ENCODE results near the gene PRRC2A. TPM values are rescaled to one million over a fixed set of nuclear protein-coding genes. Genes with fewer than 3 reads are reported as not detected.

The PRRC2A gene
- total and polyA plus RNA-seq, 2 donors: 35.3 to 148 TPM

DNA sequence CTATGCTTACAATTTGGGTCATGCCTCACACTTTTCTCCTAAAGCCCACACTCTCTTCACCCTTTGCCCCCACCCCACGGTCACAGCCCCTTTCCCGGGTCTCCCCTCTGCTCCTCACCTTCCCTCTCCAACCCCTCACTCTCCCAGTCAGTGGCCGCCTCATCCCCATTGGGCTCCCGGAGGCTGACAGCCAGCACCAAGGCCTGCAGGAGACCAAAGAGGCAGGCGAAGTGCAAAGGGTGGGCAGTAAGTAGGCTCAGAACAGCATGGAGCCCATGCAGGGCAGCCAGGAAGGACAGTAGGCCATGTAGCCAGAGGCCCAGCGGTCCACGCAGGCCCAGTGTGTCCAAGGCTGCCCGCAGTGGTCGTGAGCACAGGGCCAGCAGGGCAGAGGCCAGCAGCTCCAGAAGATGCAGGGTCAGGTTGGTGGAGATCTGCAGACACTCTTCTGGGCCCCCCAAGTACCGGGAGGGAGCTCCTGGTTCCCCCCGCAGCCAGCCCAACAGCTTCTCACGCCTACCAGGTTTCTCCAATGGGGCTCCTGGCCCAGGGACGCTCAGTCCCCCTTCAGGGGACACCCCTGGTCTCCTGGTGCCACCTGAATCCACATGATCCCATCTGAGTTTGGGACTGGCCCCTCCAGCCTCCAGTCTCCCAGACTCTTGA lies 38.6 kb downstream of the PRRC2A start:
- Histone ChIP-seq H3K4me3 (ENCODE audit: low read length in 2 of 2) (peak overlapping the region; percentile 84 to 90), H3K36me3 (ENCODE audit: control insufficient read depth in 2 of 2, insufficient read depth in 2 of 2, low read length in 1 of 2) (peaks cover 18 to 54% of the 10 kb centered on the region in 2 donors), H3K27me3 (ENCODE audit: control insufficient read depth in 2 of 2, insufficient read depth in 1 of 2, low read length in 1 of 2) (no peaks in the 10 kb centered on the region), H3K4me1 (ENCODE audit: control insufficient read depth in 2 of 2, insufficient read depth in 2 of 2, low read length in 2 of 2) (peaks cover 38 to 62% of the 10 kb centered on the region in 2 donors), H3K27ac (ENCODE audit: low read depth in 1 of 2, low read length in 1 of 2) (no peak overlapping the region), H3K9me3 (ENCODE audit: control insufficient read depth in 2 of 2, insufficient read depth in 1 of 2, low read length in 1 of 2) (no peaks in the 10 kb centered on the region)
- WGBS: 97% methylated on average over 13 of the region's 13 CpGs
- DNase-seq (ENCODE audit: low read depth in 6 of 9, low spot score in 9 of 9): no peak

DNA sequence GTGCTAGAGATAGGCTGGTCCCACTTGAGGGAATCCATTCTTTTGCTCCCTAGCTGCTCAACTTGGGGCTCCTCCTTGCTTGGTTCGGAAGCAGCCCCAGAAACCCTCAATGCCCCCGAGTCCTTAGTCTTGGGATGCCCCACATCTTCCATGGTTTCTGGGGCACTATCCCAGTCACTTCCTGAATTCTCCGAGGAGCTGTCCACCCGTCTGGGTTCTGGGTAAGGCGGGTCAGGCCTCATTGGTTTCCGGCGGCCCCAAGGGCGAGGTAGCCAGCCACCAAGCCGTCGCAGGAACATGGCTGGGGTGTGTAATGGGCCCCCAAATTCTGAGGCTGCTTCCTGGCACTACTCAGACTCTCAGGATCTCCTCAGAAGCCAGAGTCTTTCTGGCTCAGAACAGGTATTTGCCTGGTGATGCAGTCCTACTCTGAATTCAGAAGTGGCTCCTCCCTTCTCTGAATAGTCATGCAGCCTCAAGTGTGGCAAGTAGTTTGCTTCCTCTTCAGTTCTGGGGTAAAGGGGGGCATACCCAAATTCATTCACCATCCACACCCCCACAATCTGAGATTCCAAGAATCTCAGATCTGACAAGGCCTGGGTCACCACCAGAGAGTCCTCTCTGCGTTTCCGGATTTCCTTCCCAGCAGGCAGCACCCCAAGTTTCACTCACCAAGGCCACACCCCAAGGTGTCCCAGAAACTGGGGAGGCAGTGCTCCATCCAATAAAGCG lies 39.3 kb downstream of the PRRC2A start:
- 50% methylated on average over 13 of the region's 13 CpGs for WGBS

DNA sequence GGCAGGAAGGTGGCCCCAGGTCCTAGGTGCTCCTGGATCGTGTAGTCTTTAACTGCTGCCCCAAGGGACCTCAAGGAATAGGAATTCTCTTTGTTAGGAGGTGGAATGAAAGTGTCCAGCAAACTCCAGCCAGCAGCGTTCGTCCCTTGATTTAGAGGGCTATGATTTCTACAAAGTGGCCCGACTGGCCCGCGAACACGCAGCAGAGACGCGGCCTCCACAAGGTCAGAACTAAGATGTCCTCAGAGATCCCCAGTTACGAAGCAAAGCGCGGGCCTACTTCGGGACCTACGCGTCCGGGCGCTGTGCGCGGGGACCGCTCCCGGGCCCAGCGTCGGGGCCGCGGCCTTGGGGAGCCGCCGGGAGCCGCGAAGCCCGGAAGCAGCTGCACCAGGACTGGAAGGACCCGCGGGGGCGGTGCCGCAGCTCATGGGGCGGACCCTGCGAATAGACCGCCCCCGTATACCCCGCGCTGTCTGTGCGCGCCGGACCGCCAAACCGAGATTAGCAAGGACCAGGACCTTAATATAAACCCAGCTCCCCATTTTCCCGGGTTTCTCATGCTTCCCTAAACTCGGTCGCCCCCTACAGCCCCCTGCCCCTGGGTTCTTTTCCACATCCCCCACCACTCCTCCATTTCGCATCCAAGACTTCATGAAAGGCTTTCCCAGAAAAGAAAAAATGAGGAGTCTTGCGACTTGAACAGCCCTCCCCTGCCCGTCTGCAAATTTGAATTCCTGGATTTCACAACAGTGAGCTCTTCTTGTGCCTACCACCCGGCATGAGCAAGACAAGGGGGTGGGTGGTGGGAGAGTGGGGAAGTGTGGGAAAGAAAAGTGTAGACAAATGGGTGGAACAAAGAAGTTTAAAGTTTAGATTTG lies 40.1 kb downstream of the PRRC2A start, which contains the start of gene C6orf47:
TSS of gene C6orf47 (minus strand) at position 398 of the 881 bp plus-strand sequence. CDS start 831 bp downstream, outside the sequence.
- H3K9me3 ChIP-seq (ENCODE audit: control insufficient read depth in 2 of 2, insufficient read depth in 1 of 2, low read length in 1 of 2): no peaks in the 10 kb centered on the region
- peak within 1 kb of the TSS; percentile 79 to 88 for H3K27ac ChIP-seq (ENCODE audit: low read depth in 1 of 2, low read length in 1 of 2)
- peak within 1 kb of the TSS; percentile 84 to 90 for H3K4me3 ChIP-seq (ENCODE audit: low read length in 2 of 2)
- WGBS: 1% methylated on average over 52 of the region's 52 CpGs
- peak in 6 of 9 donors; percentile 58 to 88 (median 74) for DNase-seq (ENCODE audit: low read depth in 6 of 9, low spot score in 9 of 9)
- H3K36me3 ChIP-seq (ENCODE audit: control insufficient read depth in 2 of 2, insufficient read depth in 2 of 2, low read length in 1 of 2): peaks cover 18 to 48% of the 10 kb centered on the region in 2 donors
- no peaks in the 10 kb centered on the region for H3K27me3 ChIP-seq (ENCODE audit: control insufficient read depth in 2 of 2, insufficient read depth in 1 of 2, low read length in 1 of 2)
- peaks cover 41 to 65% of the 10 kb centered on the region in 2 donors for H3K4me1 ChIP-seq (ENCODE audit: control insufficient read depth in 2 of 2, insufficient read depth in 2 of 2, low read length in 2 of 2)

More for the DNA sequence above, 39.3 kb downstream of the PRRC2A start:
- H3K9me3 ChIP-seq (ENCODE audit: control insufficient read depth in 2 of 2, insufficient read depth in 1 of 2, low read length in 1 of 2): no peaks in the 10 kb centered on the region
- peaks cover 41 to 65% of the 10 kb centered on the region in 2 donors for H3K4me1 ChIP-seq (ENCODE audit: control insufficient read depth in 2 of 2, insufficient read depth in 2 of 2, low read length in 2 of 2)
- H3K4me3 ChIP-seq (ENCODE audit: low read length in 2 of 2): peak overlapping the region; percentile 84 to 90
- peaks cover 18 to 54% of the 10 kb centered on the region in 2 donors for H3K36me3 ChIP-seq (ENCODE audit: control insufficient read depth in 2 of 2, insufficient read depth in 2 of 2, low read length in 1 of 2)
- peak overlapping the region; percentile 79 to 88 for H3K27ac ChIP-seq (ENCODE audit: low read depth in 1 of 2, low read length in 1 of 2)
- H3K27me3 ChIP-seq (ENCODE audit: control insufficient read depth in 2 of 2, insufficient read depth in 1 of 2, low read length in 1 of 2): no peaks in the 10 kb centered on the region
- DNase-seq (ENCODE audit: low read depth in 6 of 9, low spot score in 9 of 9): peak in 1 of 9 donors; percentile 60

DNA sequence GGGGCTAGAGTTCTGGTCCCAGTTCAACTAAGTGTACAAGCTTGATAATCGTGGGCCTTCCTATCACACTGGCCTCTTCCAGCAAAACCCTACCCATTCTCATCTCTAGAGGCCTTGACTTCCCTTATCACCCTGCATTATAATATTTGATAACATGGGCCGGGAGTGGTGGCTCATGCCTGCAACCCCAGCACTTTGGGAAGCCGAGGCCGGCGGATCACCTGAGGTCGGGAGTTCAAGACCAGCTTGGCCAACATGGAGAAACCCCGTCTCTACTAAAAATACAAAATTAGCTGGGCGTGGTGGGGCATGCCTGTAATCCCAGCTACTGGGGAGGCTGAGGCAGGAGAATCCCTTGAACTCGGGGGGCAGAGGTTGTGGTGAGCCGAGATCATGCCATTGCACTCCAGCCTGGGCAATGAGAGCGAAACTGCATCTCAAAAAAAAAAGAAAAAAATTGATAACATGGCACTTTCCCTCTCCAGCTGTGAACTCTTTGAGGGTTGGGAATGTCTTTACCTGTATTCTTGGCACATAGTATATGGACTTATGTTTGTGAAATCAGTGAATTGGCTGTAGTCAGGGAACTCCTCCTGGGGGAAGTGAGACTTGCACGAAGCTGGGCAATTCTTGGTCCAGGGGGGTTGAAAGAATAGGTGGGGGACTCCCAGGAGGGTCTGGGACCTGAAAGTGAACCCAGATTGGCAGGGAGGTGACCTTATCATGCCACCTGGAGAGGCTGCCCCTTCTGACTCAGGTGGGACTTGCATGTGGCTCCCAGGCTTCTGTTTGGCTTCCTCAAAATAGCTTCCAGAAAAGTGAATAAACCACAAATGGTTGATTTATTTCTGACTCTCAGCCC lies 41.0 kb downstream of the PRRC2A start:
- H3K4me3 ChIP-seq (ENCODE audit: low read length in 2 of 2): peak overlapping the region; percentile 84 to 90
- WGBS: 95% methylated on average over 12 of the region's 12 CpGs
- H3K27me3 ChIP-seq (ENCODE audit: control insufficient read depth in 2 of 2, insufficient read depth in 1 of 2, low read length in 1 of 2): no peaks in the 10 kb centered on the region
- H3K27ac ChIP-seq (ENCODE audit: low read depth in 1 of 2, low read length in 1 of 2): peak overlapping the region in 1 of 2 donors; percentile 73
- H3K36me3 ChIP-seq (ENCODE audit: control insufficient read depth in 2 of 2, insufficient read depth in 2 of 2, low read length in 1 of 2): peaks cover 18 to 44% of the 10 kb centered on the region in 2 donors
- no peaks in the 10 kb centered on the region for H3K9me3 ChIP-seq (ENCODE audit: control insufficient read depth in 2 of 2, insufficient read depth in 1 of 2, low read length in 1 of 2)
- H3K4me1 ChIP-seq (ENCODE audit: control insufficient read depth in 2 of 2, insufficient read depth in 2 of 2, low read length in 2 of 2): peaks cover 41 to 68% of the 10 kb centered on the region in 2 donors
- DNase-seq (ENCODE audit: low read depth in 6 of 9, low spot score in 9 of 9): no peak

DNA sequence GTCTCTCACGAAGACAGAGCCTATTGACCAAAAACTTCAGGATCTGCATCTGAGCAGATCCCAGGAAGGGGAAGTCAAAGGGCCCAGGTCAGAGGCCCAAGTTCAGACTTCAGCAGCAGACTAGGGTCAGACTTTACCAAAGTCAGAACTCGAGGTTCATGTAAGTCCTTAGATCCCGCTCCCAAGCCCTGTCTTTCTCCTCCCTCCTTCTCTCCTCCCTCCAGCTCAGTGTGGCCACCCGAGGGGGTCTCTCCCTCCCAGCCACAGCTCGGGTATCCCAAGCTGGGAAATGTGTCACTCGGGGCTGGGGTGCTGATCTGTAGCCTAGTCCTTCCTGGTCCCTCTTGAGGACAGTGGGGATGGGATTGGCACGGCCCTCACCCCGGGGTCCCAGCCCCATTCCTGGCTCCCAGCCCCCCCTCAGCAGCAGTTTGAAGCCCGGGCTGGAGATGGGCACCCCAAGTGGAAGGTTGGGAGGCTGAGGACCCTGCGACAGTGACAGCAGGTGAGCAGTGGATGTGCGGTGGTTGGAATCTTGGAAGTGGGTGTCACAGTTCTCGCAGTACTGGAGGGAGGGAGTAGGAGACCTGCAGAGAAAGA lies 41.7 kb downstream of the PRRC2A start:
- H3K4me1 ChIP-seq (ENCODE audit: control insufficient read depth in 2 of 2, insufficient read depth in 2 of 2, low read length in 2 of 2): peaks cover 45 to 75% of the 10 kb centered on the region in 2 donors
- H3K27ac ChIP-seq (ENCODE audit: low read depth in 1 of 2, low read length in 1 of 2): no peak overlapping the region
- H3K9me3 ChIP-seq (ENCODE audit: control insufficient read depth in 2 of 2, insufficient read depth in 1 of 2, low read length in 1 of 2): no peaks in the 10 kb centered on the region
- no peak for DNase-seq (ENCODE audit: low read depth in 6 of 9, low spot score in 9 of 9)
- peak overlapping the region in 1 of 2 donors; percentile 97 for H3K4me3 ChIP-seq (ENCODE audit: low read length in 2 of 2)
- peaks cover 18 to 49% of the 10 kb centered on the region in 2 donors for H3K36me3 ChIP-seq (ENCODE audit: control insufficient read depth in 2 of 2, insufficient read depth in 2 of 2, low read length in 1 of 2)
- H3K27me3 ChIP-seq (ENCODE audit: control insufficient read depth in 2 of 2, insufficient read depth in 1 of 2, low read length in 1 of 2): no peaks in the 10 kb centered on the region
- WGBS: 96% methylated on average over 12 of the region's 12 CpGs

DNA sequence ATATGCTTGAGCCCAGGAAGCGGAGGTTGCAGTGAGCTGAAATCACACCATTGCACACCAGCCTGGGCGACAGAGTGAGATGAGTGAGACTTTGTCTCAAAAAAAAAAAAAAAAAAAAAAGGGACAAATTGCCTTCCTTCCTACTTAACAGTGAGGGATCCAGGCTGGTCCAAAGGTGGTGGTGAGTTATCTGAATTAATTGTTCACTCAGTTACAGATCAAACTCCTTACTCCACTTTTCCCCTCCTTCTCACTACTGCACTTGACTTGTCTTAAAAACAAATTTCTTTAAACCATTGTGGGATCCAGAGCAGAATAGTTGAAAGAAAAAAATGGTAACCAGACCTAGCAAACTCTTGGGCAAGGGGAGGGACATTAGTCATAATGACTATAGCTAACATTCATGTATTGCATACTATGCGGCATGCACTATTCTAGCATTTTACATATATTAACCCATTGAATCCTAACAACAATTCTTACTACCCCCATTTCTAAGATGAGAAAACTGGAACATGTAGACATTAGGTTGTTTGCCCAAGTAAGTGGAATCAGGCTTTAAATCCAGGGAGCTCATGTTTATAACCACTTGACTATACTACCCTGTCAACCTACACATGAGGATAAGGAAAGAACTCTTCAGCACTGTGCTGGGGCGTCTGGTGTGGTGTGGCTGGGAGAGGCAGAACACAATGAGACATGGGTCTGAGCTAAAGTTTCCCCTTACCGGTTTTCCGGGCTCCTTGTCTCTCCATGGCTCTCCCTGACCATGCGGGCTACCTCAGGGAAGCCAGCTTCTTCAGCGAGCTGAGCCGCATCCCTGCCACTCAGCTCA lies 42.8 kb downstream of the PRRC2A start:
- Histone ChIP-seq H3K27me3 (ENCODE audit: control insufficient read depth in 2 of 2, insufficient read depth in 1 of 2, low read length in 1 of 2) (no peaks in the 10 kb centered on the region), H3K27ac (ENCODE audit: low read depth in 1 of 2, low read length in 1 of 2) (peak overlapping the region; percentile 97 to 99), H3K4me3 (ENCODE audit: low read length in 2 of 2) (peak overlapping the region; percentile 91 to 97), H3K4me1 (ENCODE audit: control insufficient read depth in 2 of 2, insufficient read depth in 2 of 2, low read length in 2 of 2) (peaks cover 48 to 72% of the 10 kb centered on the region in 2 donors), H3K36me3 (ENCODE audit: control insufficient read depth in 2 of 2, insufficient read depth in 2 of 2, low read length in 1 of 2) (peaks cover 17 to 52% of the 10 kb centered on the region in 2 donors), H3K9me3 (ENCODE audit: control insufficient read depth in 2 of 2, insufficient read depth in 1 of 2, low read length in 1 of 2) (no peaks in the 10 kb centered on the region)
- no peak for DNase-seq (ENCODE audit: low read depth in 6 of 9, low spot score in 9 of 9)
- WGBS: 83% methylated on average over 9 of the region's 9 CpGs

DNA sequence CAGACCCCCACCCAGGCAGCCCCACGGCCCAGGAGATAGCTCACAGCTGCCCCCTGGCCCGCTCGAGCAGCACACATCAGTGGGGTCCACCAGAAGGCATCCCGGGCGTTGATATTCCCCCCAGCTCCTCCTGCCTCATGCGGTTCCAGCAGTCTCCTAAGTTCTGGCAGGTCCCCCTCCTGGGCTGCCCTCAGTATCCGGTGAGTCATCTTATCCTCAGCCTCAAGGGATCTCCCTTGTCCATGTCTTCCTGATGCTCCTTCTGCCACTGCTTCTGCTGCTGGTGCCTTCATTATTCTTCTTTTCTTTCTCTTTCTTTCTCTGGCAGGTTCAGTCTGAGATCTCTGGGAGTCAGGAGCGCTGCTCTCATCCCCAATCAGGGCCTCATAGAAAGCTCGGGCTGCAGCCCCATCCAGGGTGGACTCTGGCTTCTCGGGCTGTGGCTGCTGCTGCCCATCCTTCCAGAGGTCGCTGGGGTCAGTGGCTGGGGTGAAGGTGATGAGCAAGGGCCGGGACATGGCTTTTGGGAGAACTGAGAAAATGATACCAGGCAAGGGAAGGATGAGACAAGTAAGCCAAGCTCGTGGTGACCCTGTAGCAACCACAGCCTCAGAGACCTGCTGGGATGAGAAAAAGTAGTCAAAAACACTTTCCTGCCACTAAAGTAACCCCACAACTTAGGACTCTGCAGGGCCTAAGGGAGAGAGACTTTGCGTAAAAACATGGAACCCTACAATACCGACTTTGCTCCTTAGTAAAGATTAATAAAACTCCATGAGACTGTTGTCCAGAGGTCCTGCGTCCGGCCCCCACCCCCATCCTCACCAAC lies 43.7 kb downstream of the PRRC2A start:
- DNase-seq (ENCODE audit: low read depth in 6 of 9, low spot score in 9 of 9): peak in 1 of 9 donors; percentile 46
- H3K4me1 ChIP-seq (ENCODE audit: control insufficient read depth in 2 of 2, insufficient read depth in 2 of 2, low read length in 2 of 2): peaks cover 42 to 67% of the 10 kb centered on the region in 2 donors
- H3K9me3 ChIP-seq (ENCODE audit: control insufficient read depth in 2 of 2, insufficient read depth in 1 of 2, low read length in 1 of 2): no peaks in the 10 kb centered on the region
- H3K27me3 ChIP-seq (ENCODE audit: control insufficient read depth in 2 of 2, insufficient read depth in 1 of 2, low read length in 1 of 2): no peaks in the 10 kb centered on the region
- H3K27ac ChIP-seq (ENCODE audit: low read depth in 1 of 2, low read length in 1 of 2): peak overlapping the region; percentile 97 to 99
- WGBS: 36% methylated on average over 17 of the region's 17 CpGs
- peak overlapping the region; percentile 91 to 97 for H3K4me3 ChIP-seq (ENCODE audit: low read length in 2 of 2)
- H3K36me3 ChIP-seq (ENCODE audit: control insufficient read depth in 2 of 2, insufficient read depth in 2 of 2, low read length in 1 of 2): peaks cover 24 to 54% of the 10 kb centered on the region in 2 donors
